IMR-90 (cell line): Measurements from ENCODE around the gene MELTF. TPM values are rescaled to one million over a fixed set of nuclear protein-coding genes. Genes with fewer than 3 reads are reported as not detected.

Source experiments
- polyA plus RNA-seq, 3 experiments: library from polyadenylated mRNA; depleted of rRNA; stranded (reverse); fragments of >200 nt; gene quantifications; 2 replicates each; pipeline ENCODE4 v1.2.3, GENCODE V29; 2012; ENCODE audit warnings: low replicate concordance in 1 of 3
- total RNA-seq: library from RNA; depleted of rRNA; stranded (reverse); fragments of >200 nt; gene quantifications from 2 replicates; pipeline ENCODE4 v1.2.3, GENCODE V29; 2012; rRNA removed

The MELTF gene
- total and polyA plus RNA-seq, 2 of the 4 experiments (the other 2 are of a cell fraction) = 0.18 to 0.50 TPM

Other genes with a start within 250 kb of the MELTF start
- 44.4 and 45.5 TPM in 2 replicates for gene SENP5, start 161.9 kb downstream of the MELTF start, total RNA-seq
- 6.2 and 7.4 TPM in 2 replicates for gene SENP5, start 161.9 kb downstream of the MELTF start, polyA plus RNA-seq (2012; rRNA removed)
- 42.8 and 71.4 TPM in 2 replicates for gene NCBP2, start 87.3 kb downstream of the MELTF start, total RNA-seq
- 69.7 and 73.6 TPM in 2 replicates for gene NCBP2, start 87.3 kb downstream of the MELTF start, polyA plus RNA-seq (2012; rRNA removed)
- under 0.01 and 0.18 TPM in 2 replicates for gene PIGZ, start 61.0 kb downstream of the MELTF start, total RNA-seq
- 0.73 and 0.86 TPM in 2 replicates for gene PIGZ, start 61.0 kb downstream of the MELTF start, polyA plus RNA-seq (2012; rRNA removed)